HG03103 (cell line): Measurements from ENCODE around the gene BCAT1.
"Not testable (repeated sequence)": the region's sequence is repeated elsewhere in the genome, so short reads cannot be mapped to it uniquely, and the experiment has no call there.

Experiments
- ATAC-seq: cut with Tn5 transposase; IDR thresholded peaks from one replicate; pipeline ENCODE4 v1.9.1; 2021; ENCODE audit warnings: low read depth; ENCODE audit not compliant: unreplicated experiment

Gene BCAT1

GRCh38 chr12:24902511-24903328 is 46.2 kb downstream of the BCAT1 start:
- no peak for ATAC-seq

GRCh38 chr12:24901576-24902461 is 47.1 kb downstream of the BCAT1 start:
- no peak for ATAC-seq

- no peak for ATAC-seq
Measured at GRCh38 chr12:24900196-24900595, 48.7 kb downstream of the BCAT1 start.

- no peak for ATAC-seq
Measured at GRCh38 chr12:24899503-24900075, 49.3 kb downstream of the BCAT1 start.

- ATAC-seq, result no peak
Measured at GRCh38 chr12:24898606-24899005, 50.3 kb downstream of the BCAT1 start.

GRCh38 chr12:24898185-24898584 is 50.7 kb downstream of the BCAT1 start:
- ATAC-seq, result no peak

- ATAC-seq, result no peak
Measured at GRCh38 chr12:24896171-24896570, 52.7 kb downstream of the BCAT1 start.

GRCh38 chr12:24895612-24896011 is 53.3 kb downstream of the BCAT1 start:
- ATAC-seq, result no peak

GRCh38 chr12:24894879-24895278 is 54.0 kb downstream of the BCAT1 start:
- ATAC-seq, result no peak

- no peak for ATAC-seq
Measured at GRCh38 chr12:24890048-24890803, 58.7 kb downstream of the BCAT1 start.

GRCh38 chr12:24889411-24889810 is 59.5 kb downstream of the BCAT1 start:
- ATAC-seq, result no peak

- ATAC-seq, result no peak
Measured at GRCh38 chr12:24888813-24889212, 60.1 kb downstream of the BCAT1 start.

GRCh38 chr12:24884911-24885310 is 64.0 kb downstream of the BCAT1 start:
- no peak for ATAC-seq

- ATAC-seq, result no peak
Measured at GRCh38 chr12:24881724-24882371, 67.1 kb downstream of the BCAT1 start.

GRCh38 chr12:24881227-24881626 is 67.7 kb downstream of the BCAT1 start:
- no peak for ATAC-seq

- no peak for ATAC-seq
Measured at GRCh38 chr12:24880732-24881131, 68.2 kb downstream of the BCAT1 start.

- no peak for ATAC-seq
Measured at GRCh38 chr12:24879644-24880043, 69.3 kb downstream of the BCAT1 start.

- no peak for ATAC-seq
Measured at GRCh38 chr12:24875014-24875413, 73.9 kb downstream of the BCAT1 start.

GRCh38 chr12:24872211-24872610 is 76.7 kb downstream of the BCAT1 start:
- ATAC-seq, result no peak

- not testable (repeated sequence) for ATAC-seq
Measured at GRCh38 chr12:24866139-24866538, 82.8 kb downstream of the BCAT1 start.
